A673 (cell line): Measurements from ENCODE around the gene SLC35C1. TPM values are rescaled to one million over a fixed set of nuclear protein-coding genes. Genes with fewer than 3 reads are reported as not detected.

Source experiments
- BruUV-seq: library from RNA; stranded (reverse); fragments of 400-500 nt; replicated peaks from 2 replicates; lab custom pipeline; 2021; lab: Mats Ljungman, UMichigan
- CTCF ChIA-PET: fragments of 300-600 bp; sonication (Branson Sonifier 250); formaldehyde crosslinking; loops from one replicate; lab custom pipeline; 2022; ENCODE audit warnings: antibody characterized with exemption; lab: Charles Lee
- POLR2A ChIA-PET: fragments of 300-600 bp; sonication (Branson Sonifier 250); formaldehyde crosslinking; loops from one replicate; lab custom pipeline; 2022; ENCODE audit warnings: antibody characterized with exemption; ENCODE audit not compliant: low non-redundant PET; lab: Charles Lee
- DNase-seq: peaks from one replicate; pipeline ENCODE4 v3.0.0-alpha.2; 2015; ENCODE audit warnings: low spot score
- H3K27ac ChIP-seq: fragments of 200-600 bp; sonication (generic); 2 replicates; pipeline ENCODE4 v1.5.1; 2016; ENCODE audit warnings: mixed run types, low read depth, mild to moderate bottlenecking, mixed read lengths, antibody characterized with exemption, low read length; ENCODE audit not compliant: poor library complexity, severe bottlenecking
- H3K27me3 ChIP-seq: fragments of 200-600 bp; sonication (generic); replicated peaks from 2 replicates; pipeline ENCODE4 v1.6.1; 2017; ENCODE audit warnings: mixed run types, low read depth, mild to moderate bottlenecking, mixed read lengths, antibody characterized with exemption, low read length; ENCODE audit not compliant: insufficient read depth, poor library complexity
- H3K36me3 ChIP-seq: fragments of 200-600 bp; sonication (generic); 2 replicates; pipeline ENCODE4 v1.6.1; 2016; ENCODE audit warnings: mixed run types, mild to moderate bottlenecking, mixed read lengths, antibody characterized with exemption, low read length; ENCODE audit not compliant: insufficient read depth, poor library complexity, severe bottlenecking
- H3K4me1 ChIP-seq: fragments of 200-600 bp; sonication (generic); 2 replicates; pipeline ENCODE4 v1.6.1; 2017; ENCODE audit warnings: mixed run types, mild to moderate bottlenecking, mixed read lengths, antibody characterized with exemption, low read length; ENCODE audit not compliant: insufficient read depth, poor library complexity, severe bottlenecking
- H3K4me3 ChIP-seq: fragments of 200-600 bp; sonication (generic); 2 replicates; pipeline ENCODE4 v1.5.1; 2016; ENCODE audit warnings: low read depth, mixed run types, mild to moderate bottlenecking, mixed read lengths, low read length; ENCODE audit not compliant: poor library complexity, severe bottlenecking
- H3K9me3 ChIP-seq: fragments of 200-600 bp; sonication (generic); 2 replicates; pipeline ENCODE4 v1.6.1; 2016; ENCODE audit warnings: mixed run types, low read depth, mild to moderate bottlenecking, mixed read lengths, antibody characterized with exemption, low read length; ENCODE audit not compliant: poor library complexity, severe bottlenecking
- EZH2 ChIP-seq: fragments of 200-600 bp; sonication (generic); IDR thresholded peaks from 2 replicates; pipeline ENCODE4 v1.6.1; 2017; ENCODE audit warnings: borderline replicate concordance, low read depth, mild to moderate bottlenecking, mixed read lengths, antibody characterized with exemption, low read length; ENCODE audit not compliant: poor library complexity, severe bottlenecking
- intact Hi-C: fragments of 100-400 bp; cut with micrococcal nuclease; formaldehyde crosslinking; loops from one replicate; pipeline ENCODE4 v1.10.0; 2022; ENCODE audit not compliant: unreplicated experiment
- total RNA-seq: library from RNA; stranded (reverse); gene quantifications from 2 replicates; pipeline ENCODE4 v1.2.3, GENCODE V29; 2021
- TF ChIP-seq, protein P1 (sequence below): fragments of 300-800, 200-600 bp; sonication (generic); conservative IDR thresholded peaks from 2 replicates; pipeline ENCODE4 v1.5.1; 2017; ENCODE audit warnings: low read depth, mild to moderate bottlenecking, antibody characterized with exemption, low read length, moderate library complexity, mixed read lengths

Gene SLC35C1
- total RNA-seq, 1 experiment from 2014 or later: 32.5 TPM

DNA sequence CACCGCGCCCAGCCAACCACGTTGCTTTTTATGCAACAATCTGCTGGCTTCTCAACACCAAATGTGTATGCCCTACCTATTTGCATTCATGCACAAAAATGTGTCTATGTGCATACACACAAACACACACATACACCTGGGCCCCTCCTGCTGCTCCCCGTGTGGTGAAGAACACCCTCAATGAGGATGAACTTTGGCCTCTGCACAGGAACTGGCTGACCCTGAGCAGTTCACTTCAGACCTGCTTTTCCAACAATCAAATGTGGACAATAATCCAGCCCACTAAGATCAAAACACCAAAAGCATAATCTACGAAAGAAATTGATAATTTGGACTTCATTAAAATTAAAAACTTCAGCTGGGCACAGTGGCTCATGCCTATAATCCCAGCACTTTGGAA lies 25.3 kb upstream of the SLC35C1 start:
- ChIA-PET POLR2A (no interaction called here), CTCF (no interaction called here)
- no peak overlapping the region for H3K27ac ChIP-seq
- H3K4me1 ChIP-seq: peaks cover 7% of the 10 kb centered on the region
- no peak for DNase-seq
- TF ChIP-seq, protein P1, sequence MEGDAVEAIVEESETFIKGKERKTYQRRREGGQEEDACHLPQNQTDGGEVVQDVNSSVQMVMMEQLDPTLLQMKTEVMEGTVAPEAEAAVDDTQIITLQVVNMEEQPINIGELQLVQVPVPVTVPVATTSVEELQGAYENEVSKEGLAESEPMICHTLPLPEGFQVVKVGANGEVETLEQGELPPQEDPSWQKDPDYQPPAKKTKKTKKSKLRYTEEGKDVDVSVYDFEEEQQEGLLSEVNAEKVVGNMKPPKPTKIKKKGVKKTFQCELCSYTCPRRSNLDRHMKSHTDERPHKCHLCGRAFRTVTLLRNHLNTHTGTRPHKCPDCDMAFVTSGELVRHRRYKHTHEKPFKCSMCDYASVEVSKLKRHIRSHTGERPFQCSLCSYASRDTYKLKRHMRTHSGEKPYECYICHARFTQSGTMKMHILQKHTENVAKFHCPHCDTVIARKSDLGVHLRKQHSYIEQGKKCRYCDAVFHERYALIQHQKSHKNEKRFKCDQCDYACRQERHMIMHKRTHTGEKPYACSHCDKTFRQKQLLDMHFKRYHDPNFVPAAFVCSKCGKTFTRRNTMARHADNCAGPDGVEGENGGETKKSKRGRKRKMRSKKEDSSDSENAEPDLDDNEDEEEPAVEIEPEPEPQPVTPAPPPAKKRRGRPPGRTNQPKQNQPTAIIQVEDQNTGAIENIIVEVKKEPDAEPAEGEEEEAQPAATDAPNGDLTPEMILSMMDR: no peak
- TF ChIP-seq EZH2: no peak
- BruUV-seq: no TSS peak
- intact Hi-C loops: loop anchor here (10.0 kb wide), 1 partner anchor 665 kb away; no protein-coding TSS in a partner anchor
- H3K4me3 ChIP-seq: no peak overlapping the region
- no peaks in the 10 kb centered on the region for H3K27me3 ChIP-seq
- H3K36me3 ChIP-seq: no peaks in the 10 kb centered on the region
- H3K9me3 ChIP-seq: no peaks in the 10 kb centered on the region

DNA sequence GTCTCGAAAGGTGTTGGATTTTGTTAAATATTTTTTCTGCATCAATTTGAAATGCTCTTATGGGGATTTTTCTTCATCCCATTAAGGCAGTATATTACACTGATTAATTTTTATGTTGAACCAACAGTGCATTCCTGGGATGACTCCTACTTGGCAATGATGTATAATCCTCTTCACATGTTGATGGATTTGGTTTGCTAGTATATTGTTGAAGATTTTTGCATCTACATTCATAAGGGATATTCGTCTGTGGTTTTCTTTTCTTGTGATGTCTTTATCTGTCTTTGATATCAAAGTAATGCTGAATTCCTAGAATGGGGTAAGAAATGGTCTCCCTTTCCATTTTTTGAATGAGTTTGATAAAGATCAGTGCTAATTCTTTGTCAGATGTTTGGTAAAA lies 18.7 kb upstream of the SLC35C1 start:
- peaks cover 16% of the 10 kb centered on the region for H3K9me3 ChIP-seq
- TF ChIP-seq EZH2: no peak
- TF ChIP-seq, protein P1: no peak
- no peaks in the 10 kb centered on the region for H3K36me3 ChIP-seq
- no peaks in the 10 kb centered on the region for H3K27me3 ChIP-seq
- POLR2A ChIA-PET: no interaction called here
- no peak overlapping the region for H3K27ac ChIP-seq
- intact Hi-C loops: no loop called here
- H3K4me3 ChIP-seq: no peak overlapping the region
- CTCF ChIA-PET: no interaction called here
- no peaks in the 10 kb centered on the region for H3K4me1 ChIP-seq
- no peak for DNase-seq
- no TSS peak for BruUV-seq

DNA sequence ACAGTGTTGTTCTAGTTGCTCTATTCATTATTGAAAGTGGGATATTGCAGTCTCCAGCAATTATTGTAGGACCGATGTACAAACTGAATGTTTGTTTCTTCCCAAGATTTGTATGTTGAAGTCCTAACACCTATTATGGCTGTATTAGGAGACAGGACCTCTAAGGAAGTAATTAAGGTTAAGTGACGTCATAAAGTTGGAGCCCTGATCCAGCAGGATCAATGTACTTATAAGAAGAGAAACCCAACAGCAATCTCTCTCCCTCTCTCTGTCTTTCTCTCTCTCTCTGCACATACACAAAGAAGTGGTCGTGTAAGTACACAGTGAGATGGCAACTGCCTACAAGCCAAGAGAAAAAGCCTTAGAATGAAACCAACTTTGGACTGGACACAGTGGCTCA lies 16.1 kb upstream of the SLC35C1 start:
- no peak overlapping the region for H3K4me3 ChIP-seq
- TF ChIP-seq, protein P1: no peak
- TF ChIP-seq EZH2: no peak
- no peaks in the 10 kb centered on the region for H3K36me3 ChIP-seq
- no peaks in the 10 kb centered on the region for H3K27me3 ChIP-seq
- no peak overlapping the region for H3K27ac ChIP-seq
- intact Hi-C loops: no loop called here
- DNase-seq: no peak
- peaks cover 16% of the 10 kb centered on the region for H3K9me3 ChIP-seq
- ChIA-PET CTCF (no interaction called here), POLR2A (no interaction called here)
- BruUV-seq: no TSS peak
- no peaks in the 10 kb centered on the region for H3K4me1 ChIP-seq
